GM18517 (cell line): Measurements from ENCODE around the gene ZNF280D.
A peak's percentile ranks its signal among the peaks of the same experiment; 100 is the strongest.

ENCODE experiments used
- ATAC-seq: cut with Tn5 transposase; IDR thresholded peaks from one replicate; pipeline ENCODE4 v1.9.1; 2021; ENCODE audit warnings: mild to moderate bottlenecking, moderate library complexity; ENCODE audit not compliant: unreplicated experiment

ZNF280D gene

GRCh38 chr15:56754772-56755370 lies 21.6 kb upstream of the ZNF280D start:
- ATAC-seq = no peak

GRCh38 chr15:56752986-56753385 lies 19.7 kb upstream of the ZNF280D start:
- no peak for ATAC-seq

DNA sequence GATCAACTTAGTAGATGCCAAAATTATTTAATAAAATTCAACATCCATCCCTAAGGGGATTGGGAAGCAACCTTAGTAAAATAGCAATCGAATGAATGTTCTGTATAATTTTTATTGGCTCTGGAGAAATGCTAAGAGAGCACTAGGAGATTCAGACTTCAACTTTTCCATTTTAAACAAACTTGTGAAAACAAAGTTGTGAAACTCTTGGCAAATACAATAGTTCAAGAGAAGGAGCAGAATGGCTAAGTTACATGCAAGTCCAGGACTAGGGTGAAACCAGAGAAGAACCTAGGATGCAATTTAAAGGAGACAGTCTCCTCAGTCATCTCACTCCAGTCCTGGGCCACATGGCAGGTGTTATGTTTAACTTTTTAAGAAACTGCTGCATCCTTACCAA lies 16.7 kb upstream of the ZNF280D start:
- ATAC-seq = no peak

GRCh38 chr15:56744701-56745683 lies 11.7 kb upstream of the ZNF280D start:
- ATAC-seq = no peak

DNA sequence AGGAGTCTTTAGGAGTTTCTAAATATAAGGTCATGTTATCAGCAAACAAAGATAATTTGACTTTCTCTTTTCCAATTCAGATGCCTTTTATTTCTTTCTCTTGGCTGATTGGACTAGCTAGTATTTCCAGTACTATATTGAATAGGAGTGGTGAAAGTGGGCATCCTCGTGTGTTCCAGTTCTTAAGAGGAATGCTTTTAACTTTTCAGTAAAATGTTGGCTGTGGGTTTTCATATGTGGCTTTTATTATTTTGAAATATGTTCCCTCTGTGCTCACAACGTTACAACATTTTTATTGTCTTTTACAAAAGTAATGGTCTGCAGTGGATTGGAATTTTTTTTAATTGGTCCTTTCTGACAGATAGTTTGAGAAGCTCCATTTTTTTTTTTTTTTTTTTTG lies 8.2 kb upstream of the ZNF280D start:
- ATAC-seq = no peak

DNA sequence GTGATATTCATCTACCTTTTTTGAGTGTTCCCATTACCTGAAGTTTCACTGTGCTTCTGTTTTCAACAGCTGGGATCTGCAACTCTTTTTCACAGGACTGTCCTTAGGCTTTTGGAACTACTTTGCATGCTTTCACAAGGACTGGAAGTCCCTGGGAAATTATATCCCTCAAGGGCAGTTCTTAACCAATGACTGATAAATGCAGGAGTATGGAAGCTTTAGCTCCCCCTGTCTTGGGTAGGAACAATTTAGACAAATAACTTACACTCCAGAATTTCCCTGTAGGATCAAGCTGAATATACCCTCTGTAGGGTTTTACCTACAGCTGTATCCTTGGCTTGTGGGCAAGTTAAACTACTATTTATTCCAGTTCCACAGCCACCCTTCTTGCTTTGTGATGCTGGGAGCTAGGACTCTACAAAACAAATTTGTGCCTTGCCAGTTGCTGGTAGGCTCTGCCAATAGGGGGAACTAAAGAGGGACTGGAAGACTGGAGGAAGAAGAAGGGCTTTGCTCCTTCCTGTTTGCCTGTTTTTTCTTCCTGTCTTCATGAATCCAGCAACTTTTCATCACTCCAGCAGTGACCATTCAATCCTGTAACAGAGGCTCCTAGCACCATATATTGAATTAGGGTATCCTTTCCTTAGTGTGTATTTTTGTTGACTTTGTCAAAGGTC lies 6.8 kb upstream of the ZNF280D start:
- ATAC-seq = no peak

GRCh38 chr15:56739474-56739873 lies 6.2 kb upstream of the ZNF280D start:
- no peak for ATAC-seq

DNA sequence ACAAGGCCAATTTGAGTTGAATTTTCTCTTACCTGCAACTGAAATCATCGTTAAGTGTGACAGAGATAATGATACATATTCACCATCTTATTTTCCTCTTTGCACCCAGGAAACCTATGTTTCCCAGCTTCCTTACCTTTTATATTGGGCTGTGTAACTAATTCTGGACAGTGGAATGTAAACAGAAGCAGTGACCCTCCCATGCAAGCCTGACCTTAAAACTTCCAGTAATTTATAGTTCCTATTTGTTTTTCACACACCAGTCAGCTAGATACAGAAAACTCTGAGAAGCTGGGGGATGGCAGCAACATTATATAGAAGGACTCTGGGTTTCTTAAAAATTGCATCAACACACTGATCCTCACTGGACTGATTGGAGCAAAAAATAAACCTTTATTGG lies 4.5 kb upstream of the ZNF280D start:
- no peak for ATAC-seq

DNA sequence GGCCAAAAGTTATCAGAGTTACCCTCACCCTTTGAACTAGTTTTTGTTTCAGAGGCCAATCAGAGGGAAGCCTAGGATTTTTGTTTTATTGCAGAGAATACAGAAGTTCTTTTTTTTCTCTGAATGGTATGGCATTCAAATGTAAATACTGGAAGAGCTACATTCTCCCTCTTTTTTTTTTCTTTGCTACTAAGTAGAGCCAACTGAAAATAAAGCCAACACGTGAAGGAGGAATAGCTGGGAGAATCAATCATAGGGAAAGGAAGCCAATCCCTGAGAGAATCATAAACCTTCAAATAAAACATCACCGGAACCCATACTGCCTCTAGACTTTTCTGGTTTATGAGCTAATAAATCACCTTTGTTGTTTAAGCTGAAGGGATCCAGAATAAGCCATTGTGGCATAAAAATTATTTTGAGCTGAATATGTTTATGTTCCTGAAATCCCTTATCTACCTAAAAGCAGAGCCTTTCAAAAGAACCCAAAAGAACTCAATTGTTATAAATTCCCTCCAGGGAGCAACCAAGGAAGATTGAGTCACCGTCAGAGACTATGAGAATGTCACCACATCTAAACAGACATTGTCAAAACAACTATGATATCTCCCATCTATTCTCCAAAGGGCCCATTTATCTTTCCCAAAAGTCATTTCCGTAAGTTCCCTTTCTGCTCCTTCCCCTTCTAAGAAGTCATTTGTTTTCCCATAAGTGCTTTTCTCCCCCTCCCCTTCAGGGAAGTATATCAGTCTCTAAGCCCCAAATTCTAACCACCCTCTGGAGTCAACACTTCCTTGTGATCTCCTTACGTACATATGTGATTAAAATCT lies 3.8 kb upstream of the ZNF280D start:
- no peak for ATAC-seq

DNA sequence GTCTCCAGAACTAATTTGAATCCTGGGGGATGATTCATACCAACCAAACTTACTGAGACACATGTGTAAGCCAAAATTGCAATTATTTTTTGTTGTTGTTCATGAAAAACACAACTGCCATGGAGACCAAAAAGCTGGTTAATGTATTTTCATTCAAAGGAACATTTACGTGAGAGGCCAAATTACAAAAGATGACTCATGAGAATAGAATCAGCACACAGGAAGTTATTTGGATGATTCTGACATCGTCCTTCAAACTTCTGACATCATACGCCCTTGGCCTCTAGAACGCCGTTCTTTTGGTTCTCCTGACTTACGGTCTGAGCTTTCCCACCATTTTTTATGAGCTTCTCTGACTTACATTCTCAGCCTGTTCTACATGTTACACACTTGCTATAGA lies 3.0 kb upstream of the ZNF280D start:
- no peak for ATAC-seq

DNA sequence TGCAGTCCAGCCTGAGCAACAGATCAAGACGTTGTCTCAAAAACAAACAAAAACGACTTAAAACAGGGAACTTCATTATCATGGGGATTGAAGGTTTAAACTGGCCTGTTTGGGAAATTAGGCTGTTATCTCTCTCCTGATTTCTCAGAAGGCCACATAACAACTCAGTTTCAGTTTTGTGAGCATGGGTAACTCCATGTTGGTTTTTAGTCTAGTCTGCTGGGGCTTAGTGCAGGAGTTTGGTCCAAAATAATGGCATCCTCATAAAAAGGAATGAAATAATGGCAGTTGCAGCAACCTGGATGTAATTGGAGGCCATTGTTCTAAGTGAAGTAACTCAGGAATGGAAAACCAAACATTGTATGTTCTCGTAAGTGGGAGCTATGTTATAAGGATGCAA lies 2.3 kb upstream of the ZNF280D start:
- ATAC-seq = no peak

- no peak for ATAC-seq
Measured at GRCh38 chr15:56734013-56734635, 815 bp upstream of the ZNF280D start.

DNA sequence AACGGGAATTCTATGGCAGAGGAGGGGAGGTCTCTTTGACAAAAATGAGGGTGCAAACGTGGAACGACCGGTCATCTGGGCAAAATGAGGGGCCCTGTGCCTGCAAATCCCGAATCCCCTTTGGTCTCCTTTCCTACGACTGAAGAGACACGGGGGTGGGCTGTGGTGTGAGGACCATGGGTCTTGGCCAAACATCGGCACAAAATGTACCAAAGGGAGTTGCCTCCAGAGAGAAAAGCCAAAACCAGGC lies 498 bp downstream of the ZNF280D start:
- peak; percentile 19 for ATAC-seq

- no peak for ATAC-seq
Measured at GRCh38 chr15:56732135-56732885, 999 bp downstream of the ZNF280D start.

DNA sequence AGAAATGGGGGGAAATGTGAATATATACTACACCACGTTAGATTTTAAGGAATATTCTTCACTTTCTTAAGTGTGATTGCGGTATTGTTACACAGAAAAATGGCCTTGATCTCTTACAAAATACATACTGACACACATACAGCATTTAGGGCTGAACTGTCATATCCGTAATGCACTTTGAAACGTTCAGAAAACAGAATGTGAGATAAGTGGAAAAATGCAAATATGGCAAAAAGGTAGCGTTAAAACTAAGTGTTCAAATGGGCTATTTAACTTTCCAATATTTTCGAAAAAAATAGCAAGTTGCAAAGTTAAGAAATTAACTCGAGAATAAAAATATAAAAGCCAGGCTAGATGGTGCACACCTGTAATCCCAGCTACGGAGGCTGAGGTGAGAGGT lies 1.8 kb downstream of the ZNF280D start:
- no peak for ATAC-seq

DNA sequence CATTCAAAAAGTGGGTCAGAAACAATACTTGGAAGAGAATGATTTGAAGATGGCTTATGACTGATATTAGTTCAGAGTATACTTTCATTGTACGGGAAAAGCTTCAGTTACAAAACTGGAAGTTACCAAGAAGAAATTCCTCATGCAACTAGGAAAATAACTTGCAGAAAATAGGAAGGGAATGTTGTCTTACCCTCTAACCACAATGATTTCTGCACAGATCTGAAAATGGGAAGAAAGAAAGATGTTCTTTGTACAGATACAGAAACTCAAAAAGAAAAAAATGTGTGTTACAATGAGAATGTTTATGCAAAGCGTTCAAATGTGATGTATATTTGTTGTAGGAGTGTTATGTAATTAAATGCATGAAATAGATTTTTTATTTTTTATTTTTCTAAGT lies 3.7 kb downstream of the ZNF280D start:
- no peak for ATAC-seq

DNA sequence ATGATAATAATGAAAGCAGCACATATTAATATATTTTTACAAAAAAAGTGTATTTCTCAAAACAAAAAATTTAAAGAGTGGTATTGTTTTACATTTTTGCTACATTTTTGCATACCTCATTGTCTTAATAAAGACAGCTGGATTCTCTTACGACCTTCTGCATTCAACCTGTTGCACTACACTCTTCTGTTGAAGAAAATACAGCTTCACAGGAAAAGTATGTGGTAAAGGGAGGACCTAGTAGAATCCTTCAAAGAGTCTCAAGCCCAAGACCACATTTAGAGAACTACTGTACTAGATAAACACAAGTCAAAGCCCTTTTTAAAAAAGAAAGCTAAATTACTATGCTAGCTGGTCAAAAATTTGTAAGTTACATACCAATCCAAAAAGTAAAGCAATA lies 7.9 kb downstream of the ZNF280D start:
- ATAC-seq = no peak

DNA sequence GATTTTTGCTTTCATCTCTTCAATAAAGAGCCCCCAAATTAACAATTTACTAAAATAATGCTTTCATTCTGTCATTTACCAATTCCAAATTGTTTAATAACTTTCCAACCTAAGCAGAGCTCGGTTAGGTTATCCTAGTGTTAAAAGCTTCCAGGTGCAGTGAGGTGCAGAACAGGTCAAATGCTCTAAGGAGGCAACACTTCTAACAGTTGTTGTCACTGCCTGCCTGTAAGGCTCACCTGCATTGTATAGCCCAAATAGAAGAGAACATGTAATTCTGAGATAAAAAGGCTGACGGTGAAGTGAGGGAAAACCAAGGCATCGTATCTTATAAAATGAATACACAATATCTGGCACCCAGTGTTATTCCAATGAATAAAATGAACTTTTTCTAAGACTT lies 9.1 kb downstream of the ZNF280D start:
- no peak for ATAC-seq

DNA sequence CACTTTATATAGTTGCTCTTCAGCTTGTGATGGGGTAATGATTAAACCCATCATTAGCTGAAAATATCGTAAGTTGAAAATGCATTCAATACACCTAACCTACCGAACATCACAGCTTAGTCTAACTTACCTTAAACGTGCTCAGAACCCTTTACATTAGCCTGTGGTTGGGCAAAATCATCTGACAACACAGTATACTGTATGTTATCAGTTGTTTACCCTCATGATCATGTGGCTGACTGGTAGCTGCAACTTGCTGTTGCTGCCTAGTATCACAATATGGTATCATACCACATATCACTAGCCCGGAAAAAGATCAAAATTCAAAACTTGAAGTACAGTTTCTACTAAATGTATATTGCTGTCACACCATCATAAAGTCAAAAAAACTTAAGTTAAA lies 9.5 kb downstream of the ZNF280D start:
- ATAC-seq = no peak
